C4-2B (cell line): ENCODE data around the gene ZNF594.
A peak's percentile ranks its signal among the peaks of the same experiment; 100 is the strongest.
"Not testable (repeated sequence)": the region's sequence is repeated elsewhere in the genome, so short reads cannot be mapped to it uniquely, and the experiment has no call there.

Experiments
- H3K27ac ChIP-seq: fragments of 450-650 bp; 2 replicates; pipeline ENCODE4 v1.5.1; 2017
- CTCF ChIP-seq: fragments of 450-650 bp; conservative IDR thresholded peaks from 2 replicates; pipeline ENCODE4 v1.5.1; 2017; ENCODE audit warnings: mild to moderate bottlenecking
- ZFX ChIP-seq: fragments of 450-650 bp; IDR thresholded peaks from 2 replicates; pipeline ENCODE4 v1.6.1; 2017

Gene ZNF594

GRCh38 chr17:5191541-5192417 is at the start of gene ZNF594:
TSS of gene ZNF594 (minus strand) at chr17:5191868. CDS start at chr17:5184256, 7,612 bp downstream.
- H3K27ac ChIP-seq, result peak within 1 kb of the TSS; percentile 20; the same call in 1 of the 2 replicates
- TF ChIP-seq ZFX (no peak), CTCF (peak; percentile 61)

DNA sequence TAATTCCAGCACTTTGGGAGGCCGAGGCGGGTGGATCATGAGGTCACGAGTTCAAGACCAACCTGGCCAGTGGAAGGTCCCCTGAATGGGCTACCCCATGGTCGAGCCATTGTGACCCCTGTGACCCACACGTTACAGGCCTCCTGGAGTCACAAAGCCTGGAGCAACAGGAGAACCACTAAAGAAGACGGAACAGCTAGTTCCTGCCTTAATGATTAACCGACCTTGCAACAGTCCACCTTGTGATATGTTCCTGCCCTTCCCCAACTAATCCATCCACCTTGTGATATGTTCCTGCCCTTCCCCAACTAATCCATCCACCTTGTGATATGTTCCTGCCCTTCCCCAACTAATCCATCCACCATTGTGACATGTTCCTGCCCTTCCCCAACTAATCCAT is 48.1 kb upstream of the ZNF594 start:
- H3K27ac ChIP-seq, result not testable (repeated sequence)

DNA sequence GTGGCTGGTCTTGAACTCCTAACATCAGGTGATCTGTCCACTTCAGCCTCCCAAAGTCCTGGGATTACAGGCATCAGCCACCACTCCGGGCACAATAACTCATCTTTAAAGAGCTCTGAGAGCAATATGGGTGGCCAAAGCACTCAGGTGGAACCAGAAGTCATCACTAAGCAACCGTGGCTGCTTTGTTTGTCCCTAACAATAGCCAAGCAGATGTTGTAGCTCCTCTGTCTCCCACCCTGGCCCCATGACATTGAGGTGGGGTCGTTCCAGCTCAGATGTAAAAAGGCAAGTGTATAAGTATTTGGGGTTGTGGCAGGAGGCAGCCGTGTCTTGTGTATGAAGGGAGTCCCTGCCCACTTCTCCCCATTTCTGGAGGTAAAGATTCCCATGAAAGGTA is 46.7 kb upstream of the ZNF594 start:
- TF ChIP-seq CTCF, result no peak
- TF ChIP-seq ZFX, result no peak
- no peak overlapping the region for H3K27ac ChIP-seq

DNA sequence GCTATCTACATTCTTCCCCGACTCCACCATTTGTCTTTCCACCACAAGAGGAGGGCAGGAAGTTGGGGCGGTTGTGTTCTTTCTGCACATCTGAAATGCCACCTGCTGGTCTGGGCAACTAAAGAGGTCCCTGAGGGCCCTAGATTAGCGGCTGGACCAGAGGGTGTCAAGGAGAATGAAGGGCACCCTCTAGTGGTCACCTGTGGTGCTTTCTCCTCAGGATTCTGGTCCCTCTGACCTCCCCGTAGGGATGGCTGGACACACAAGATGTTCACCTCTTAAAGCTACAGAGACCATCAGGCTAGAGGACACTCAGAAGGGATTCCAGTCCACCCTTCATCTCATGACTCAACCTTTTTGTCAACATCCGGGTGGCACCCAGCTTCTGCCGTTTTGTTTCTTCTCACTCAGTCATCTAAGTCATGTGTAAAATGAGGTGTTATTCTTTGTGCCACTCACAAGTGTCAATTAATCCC is 45.9 kb upstream of the ZNF594 start:
- H3K27ac ChIP-seq, result no peak overlapping the region
- no peak for TF ChIP-seq ZFX
- peak; percentile 91 for TF ChIP-seq CTCF

GRCh38 chr17:5236938-5237540 is 45.4 kb upstream of the ZNF594 start:
- no peak overlapping the region for H3K27ac ChIP-seq
- TF ChIP-seq ZFX (no peak), CTCF (no peak)

DNA sequence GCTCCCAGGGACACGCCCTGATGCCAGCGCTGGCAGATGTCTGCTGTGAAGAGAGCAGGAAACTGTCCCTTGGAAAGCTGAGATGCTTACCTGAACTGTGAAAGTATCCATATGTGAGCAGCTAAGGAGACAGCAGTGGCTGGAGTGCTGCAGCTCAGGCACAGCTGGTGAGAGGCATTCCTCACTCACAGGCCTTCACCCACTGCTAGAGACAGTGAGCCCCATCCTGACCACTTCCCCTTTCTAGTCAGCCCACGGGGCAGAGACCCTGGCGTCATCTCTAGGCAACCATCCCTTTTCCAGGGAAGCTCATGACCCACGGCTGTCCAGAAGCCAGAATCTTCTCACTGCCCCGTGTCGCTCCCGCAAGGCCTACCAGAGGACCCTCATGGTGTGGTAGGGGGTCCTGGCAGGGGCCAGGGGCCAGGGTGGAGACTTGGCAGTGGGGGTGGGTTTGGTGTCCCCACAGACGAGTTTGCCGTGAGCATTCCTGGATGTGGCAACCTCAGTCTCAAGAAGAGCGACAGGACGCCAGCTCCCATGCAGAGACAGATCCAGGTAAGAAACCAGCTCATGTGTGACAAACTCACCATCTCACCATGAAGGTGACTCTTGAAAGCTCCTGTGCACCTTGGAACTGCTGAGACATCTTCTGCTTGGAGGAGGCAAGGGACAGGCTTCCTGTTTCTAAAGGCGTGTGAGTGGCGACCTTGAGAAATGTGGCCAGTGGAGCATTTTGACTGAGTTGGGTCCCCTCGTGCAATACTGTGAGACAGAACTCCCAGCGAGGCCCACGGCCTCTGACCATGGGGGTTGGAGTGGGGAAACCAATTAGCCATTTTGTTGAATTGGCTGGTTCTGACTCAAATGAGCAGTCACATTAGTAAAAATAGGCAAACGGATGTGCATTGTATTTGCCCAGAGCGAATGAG is 43.2 kb upstream of the ZNF594 start, which contains the start of gene SCIMP:
Gene SCIMP, minus strand, starts transcription at position 216 of the 932 bp plus-strand sequence. Its CDS starts 105 bp downstream, at position 111.
- H3K27ac ChIP-seq, result peak within 1 kb of the TSS; percentile 77
- TF ChIP-seq CTCF, result no peak
- TF ChIP-seq ZFX, result no peak

DNA sequence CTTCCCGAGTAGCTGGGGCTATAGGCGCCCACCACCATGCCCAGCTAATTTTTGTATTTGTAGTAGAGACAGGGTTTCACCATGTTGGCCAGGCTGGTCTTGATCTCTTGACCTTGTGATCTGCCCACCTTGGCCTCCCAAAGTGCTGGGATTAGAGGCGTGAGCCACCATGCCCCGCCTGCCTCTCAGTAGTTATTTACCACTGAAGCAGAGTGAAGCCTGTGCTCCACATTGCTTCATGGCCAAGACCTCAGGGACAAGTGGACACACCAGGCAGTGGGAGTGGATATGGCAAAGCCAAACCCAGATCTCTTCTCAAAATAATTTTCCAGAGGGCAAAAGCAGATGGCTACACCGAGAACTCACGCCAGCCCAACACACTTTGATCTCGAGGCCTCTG is 41.8 kb upstream of the ZNF594 start:
- peak overlapping the region; percentile 77 for H3K27ac ChIP-seq
